Astrocyte of the hippocampus (primary cell): ENCODE data around the gene FHIP1B.
"Not testable (repeated sequence)": the region's sequence is repeated elsewhere in the genome, so short reads cannot be mapped to it uniquely, and the experiment has no call there.

Experiments
- DNase-seq: peaks from one replicate; pipeline ENCODE4 v3.0.0; 2011; ENCODE audit warnings: low read depth, low spot score

The FHIP1B gene

DNA sequence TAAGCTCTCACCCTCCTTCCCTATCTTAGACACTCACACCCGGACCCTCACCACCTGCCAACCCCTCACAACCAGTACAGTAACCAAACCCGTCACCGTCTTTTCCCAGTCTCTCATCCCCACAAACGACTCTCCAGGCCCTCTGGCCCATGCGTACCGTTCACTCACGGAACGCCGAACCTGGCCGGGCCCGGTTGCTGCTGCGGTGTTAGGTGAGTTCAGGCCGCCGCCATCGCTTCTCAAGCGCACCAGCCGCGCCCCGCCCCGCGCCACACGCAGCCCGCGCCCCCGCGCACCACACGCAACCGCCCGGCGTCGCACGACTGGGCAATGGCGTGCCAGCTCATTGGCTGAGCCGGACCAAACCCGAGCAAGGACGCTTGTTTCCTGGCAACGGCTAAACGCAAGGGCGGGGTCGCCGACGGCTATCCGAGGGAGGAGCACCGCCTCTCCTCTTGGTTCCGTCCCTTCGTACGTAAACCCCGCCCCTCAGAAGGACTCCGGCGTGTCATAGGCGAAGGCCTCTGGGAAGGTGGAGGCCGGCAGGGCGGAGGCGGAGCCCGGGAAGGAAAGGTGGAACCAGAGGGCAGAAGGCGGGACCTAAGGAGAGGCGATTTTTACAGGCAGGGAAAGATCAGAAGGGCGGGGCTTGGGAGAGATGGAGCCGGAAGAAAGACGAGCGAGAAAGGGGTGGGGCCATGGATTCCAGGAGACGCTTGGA lies at the start of gene FHIP1B:
Gene FHIP1B (minus strand): TSS at position 250 of the 721 bp plus-strand sequence. CDS start 10,120 bp downstream, outside the sequence.
- peak; percentile 100 for DNase-seq

DNA sequence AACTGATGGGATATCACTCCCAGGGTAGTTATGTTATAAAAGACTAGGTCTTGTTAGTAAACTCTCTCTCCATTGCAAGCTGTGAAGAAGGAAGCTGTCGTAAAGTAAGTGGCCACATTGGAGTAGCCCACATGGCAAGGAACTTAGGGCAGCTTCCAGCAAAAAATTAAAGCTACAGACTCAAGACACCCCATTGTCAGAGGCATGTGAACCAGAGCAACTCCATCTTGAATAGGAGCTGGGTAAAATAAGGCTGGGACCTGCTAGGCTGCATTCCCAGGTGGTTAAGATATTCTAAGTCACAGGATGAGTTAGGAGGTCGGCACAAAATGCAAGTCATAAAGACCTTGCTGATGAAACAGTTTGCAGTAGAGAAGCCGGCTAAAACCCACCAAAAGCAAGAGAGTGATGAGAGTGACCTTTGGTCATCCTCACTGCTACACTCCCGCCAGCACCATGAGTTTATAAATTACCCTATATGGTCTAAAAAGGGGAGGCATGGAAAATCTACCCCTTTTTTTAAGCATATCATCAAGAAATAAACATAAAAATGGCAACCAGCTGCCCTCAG lies 49.1 kb upstream of the FHIP1B start:
- DNase-seq, result no peak

- DNase-seq, result not testable (repeated sequence)
These were observed 46.4 kb upstream of the FHIP1B start for GRCh38 chr11:6280809-6281208.

DNA sequence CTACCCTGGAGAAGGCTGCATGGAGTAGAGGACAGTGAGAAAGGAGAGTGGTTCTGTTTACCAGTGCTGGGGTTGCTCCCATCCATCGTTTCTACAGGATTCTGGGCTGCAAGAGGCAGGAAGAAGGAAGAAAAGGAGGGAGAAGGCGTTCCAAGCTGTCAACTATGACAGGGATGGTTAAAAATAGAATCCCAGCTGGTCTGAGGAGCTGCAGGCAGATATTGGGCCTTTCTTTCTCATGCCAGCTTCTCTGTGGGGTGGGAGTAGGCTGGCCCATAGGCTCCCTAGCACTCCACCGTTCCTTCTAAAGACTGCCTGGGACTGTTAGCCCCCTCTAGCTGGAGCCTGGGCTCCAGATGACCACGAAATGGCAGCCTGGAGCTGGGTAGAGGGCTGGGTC lies 38.8 kb upstream of the FHIP1B start:
- DNase-seq, result no peak

GRCh38 chr11:6271598-6271997 lies 37.2 kb upstream of the FHIP1B start:
- DNase-seq, result no peak

DNA sequence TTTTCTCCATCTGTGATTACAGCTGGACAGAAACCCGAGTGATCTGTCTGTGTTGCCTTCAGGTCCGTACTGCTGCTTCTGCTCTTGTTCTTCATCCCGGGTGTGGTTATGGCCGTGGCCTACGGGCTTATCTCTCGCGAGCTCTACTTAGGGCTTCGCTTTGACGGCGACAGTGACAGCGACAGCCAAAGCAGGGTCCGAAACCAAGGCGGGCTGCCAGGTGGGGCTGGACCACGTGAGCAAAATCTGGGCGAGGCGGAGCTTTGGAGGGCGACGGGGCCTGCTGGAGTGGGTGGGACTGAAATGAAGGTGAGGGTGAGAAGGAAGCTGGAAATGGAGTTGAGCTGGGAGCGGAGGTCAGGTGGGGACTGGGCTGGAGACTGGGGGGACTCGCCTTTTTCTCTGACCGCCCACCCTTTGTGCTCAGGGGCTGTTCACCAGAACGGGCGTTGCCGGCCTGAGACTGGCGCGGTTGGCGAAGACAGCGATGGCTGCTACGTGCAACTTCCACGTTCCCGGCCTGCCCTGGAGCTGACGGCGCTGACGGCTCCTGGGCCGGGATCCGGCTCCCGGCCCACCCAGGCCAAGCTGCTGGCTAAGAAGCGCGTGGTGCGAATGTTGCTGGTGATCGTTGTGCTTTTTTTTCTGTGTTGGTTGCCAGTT lies 36.3 kb upstream of the FHIP1B start:
- DNase-seq, result no peak

DNA sequence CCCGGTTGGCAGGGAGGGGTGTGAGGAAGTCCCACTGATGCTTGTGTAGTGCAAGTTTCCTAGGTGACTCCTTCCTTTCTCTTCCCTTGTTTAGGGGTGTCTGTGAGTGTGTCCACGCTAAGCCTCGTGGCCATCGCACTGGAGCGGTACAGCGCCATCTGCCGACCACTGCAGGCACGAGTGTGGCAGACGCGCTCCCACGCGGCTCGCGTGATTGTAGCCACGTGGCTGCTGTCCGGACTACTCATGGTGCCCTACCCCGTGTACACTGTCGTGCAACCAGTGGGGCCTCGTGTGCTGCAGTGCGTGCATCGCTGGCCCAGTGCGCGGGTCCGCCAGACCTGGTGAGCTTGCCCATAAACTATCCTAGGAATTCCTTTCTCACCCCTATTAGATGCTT lies 35.6 kb upstream of the FHIP1B start:
- DNase-seq, result no peak

GRCh38 chr11:6268820-6269219 lies 34.4 kb upstream of the FHIP1B start:
- DNase-seq, result no peak

GRCh38 chr11:6263662-6264061 lies 29.2 kb upstream of the FHIP1B start:
- no peak for DNase-seq

GRCh38 chr11:6260207-6260726 lies 25.8 kb upstream of the FHIP1B start:
- no peak for DNase-seq

GRCh38 chr11:6258571-6259081 lies 24.2 kb upstream of the FHIP1B start:
- peak; percentile 16 for DNase-seq

DNA sequence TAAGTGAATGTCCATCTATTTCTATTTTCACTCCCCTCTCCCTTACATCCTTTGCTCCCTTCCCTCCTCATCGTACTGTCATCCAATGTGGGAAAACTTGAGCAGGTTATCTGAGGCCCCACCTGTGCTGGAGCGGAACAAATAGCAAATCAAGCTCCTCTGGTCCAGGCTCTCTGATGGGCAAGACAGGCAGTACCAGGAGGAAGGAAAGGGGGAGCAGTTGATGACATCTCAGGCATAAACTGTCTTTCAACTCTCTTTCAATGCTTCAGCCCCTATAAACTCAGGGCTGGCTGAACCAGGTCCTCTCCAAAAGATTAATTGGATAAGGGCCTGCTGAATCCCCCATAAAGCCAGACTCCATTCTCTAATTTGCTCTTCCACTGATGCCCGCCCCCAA lies 23.7 kb upstream of the FHIP1B start:
- no peak for DNase-seq

GRCh38 chr11:6253197-6253596 lies 18.8 kb upstream of the FHIP1B start:
- DNase-seq, result no peak

- DNase-seq, result no peak
These were observed 17.6 kb upstream of the FHIP1B start for GRCh38 chr11:6251990-6252473.

GRCh38 chr11:6251120-6251733 lies 16.8 kb upstream of the FHIP1B start:
- peak; percentile 83 for DNase-seq

DNA sequence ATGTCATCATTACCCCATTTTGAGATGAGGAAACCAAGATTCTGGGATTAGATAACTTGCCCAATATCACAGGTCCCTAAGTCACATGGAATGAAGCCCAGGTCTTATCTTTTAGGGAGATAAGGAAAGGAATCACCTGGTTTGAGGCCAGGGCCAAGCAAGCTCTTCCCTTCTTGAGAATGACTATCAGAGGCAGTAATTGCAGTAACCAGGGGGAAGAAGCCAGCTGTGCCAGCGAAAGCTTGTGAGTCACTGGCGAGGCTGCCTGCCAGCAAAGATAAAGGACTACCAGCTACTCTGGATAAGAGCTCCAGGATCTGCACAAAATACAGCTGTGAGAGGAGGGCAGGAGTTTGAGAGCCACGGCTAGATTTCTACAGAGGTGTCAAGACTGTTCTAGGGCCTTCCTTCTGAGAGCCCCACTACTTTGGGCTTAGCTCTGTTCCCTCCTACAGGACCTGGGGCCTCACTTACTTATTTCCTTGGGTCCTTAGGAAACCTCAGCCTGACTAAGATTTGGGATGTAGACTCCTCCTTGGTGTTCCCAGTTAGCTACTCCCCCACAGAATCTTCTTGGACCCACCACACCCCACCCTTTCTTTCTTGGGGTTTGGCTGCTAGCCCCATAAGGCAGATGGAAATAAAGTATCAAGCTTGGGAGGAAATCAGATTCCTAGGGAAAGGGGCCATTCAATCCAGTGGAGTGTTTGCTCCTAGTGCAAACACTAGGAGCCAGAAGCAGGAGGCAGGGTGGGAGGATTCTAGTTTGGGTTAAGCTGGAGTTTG lies 15.5 kb upstream of the FHIP1B start:
- peak; percentile 77 for DNase-seq

DNA sequence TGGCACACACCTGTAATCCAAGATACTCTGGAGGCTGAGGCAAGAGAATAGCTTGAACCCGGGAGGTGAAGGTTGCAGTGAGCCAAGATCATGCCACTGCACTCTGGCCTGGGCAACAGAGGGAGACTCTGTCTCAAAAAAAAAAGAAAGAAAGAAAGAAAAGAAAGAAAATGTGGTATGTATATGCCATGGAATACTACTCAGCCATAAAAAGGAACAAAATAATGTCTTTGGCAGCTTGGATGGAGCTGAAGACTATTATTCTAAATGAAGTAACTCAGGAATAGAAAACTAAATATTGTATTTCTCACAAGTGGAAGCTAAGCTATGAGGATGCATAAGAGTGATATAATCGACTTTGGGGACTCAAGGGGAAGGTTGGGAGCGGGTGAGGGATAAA lies 14.5 kb upstream of the FHIP1B start:
- DNase-seq, result not testable (repeated sequence)

- no peak for DNase-seq
These were observed 13.8 kb upstream of the FHIP1B start for GRCh38 chr11:6248248-6248647.

DNA sequence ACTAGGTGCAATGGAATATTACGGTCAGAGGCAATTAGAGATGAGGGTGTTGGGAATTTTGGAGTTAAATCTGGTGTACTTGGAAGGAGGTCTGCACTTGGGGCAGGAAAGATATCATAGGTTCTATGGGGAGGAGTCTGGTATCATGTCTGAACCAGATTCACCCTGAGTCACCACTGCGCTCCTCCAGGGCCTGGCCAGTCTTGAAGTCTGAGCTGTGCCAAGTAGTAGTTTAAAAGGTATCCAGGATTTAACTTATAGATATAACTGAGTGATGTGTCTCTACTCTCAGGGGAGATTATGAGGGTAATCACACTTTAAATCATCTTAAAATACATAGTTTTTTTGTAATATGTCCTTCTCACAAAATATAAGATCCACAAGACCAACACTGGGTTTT lies 11.1 kb upstream of the FHIP1B start:
- DNase-seq, result no peak

DNA sequence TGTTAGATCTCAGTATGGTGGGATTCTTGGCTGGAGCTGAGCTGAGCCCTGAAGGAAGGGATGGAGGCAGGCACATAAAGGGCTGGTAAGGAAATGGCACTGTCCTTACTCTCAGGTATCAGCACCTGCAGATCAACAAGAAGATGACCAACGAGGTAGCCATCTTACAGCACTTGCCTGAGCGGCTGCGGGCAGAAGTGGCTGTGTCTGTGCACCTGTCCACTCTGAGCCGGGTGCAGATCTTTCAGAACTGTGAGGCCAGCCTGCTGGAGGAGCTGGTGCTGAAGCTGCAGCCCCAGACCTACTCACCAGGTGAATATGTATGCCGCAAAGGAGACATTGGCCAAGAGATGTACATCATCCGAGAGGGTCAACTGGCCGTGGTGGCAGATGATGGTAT lies 6.9 kb upstream of the FHIP1B start:
- DNase-seq, result no peak

DNA sequence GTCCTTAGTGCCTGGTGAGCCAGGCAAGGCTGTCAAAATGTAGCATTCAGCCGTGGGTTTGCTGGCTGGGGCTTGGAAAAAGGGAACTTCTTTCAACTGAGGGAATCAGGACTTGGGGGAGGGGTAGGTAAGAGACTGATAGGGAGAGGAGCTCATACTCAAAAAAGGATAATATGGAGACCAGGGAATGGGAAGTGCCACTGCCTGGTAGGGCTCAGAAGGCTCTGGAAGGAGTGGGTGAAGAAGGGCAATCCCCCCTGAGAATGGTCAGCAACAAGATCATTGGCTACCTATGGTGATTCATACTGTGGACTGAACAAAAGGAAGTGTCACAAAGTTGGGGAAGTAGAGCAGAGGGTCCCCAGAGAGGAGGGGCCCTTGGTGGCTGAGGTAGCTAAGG lies 6.3 kb upstream of the FHIP1B start:
- no peak for DNase-seq
